Hepatocyte (in vitro differentiated cells): ENCODE measurements around the gene UNKL.

ENCODE experiments used
- CTCF ChIP-seq: fragments of 200-600 bp; sonication (generic); IDR thresholded peaks from 2 replicates; pipeline ENCODE4 v1.5.1; 2016; ENCODE audit warnings: antibody characterized with exemption, mild to moderate bottlenecking; ENCODE audit not compliant: poor library complexity
- EZH2 ChIP-seq: fragments of 200-600 bp; sonication (generic); IDR thresholded peaks from 2 replicates; pipeline ENCODE4 v1.6.1; 2016; ENCODE audit warnings: antibody characterized with exemption, mild to moderate bottlenecking, borderline replicate concordance
- EZH2phosphoT487 ChIP-seq: fragments of 200-600 bp; sonication (generic); IDR thresholded peaks from one replicate; pipeline ENCODE4 v1.6.1; 2018; ENCODE audit warnings: antibody characterized with exemption, mild to moderate bottlenecking, low read depth, moderate library complexity; ENCODE audit not compliant: unreplicated experiment, severe bottlenecking

GRCh38 chr16:1456951-1457350 is 42.4 kb upstream of the UNKL start:
- no peak for TF ChIP-seq CTCF
- no peak for TF ChIP-seq EZH2phosphoT487
- no peak for TF ChIP-seq EZH2
